ENCODE measurements around the gene CPN2. TPM values are rescaled to one million over a fixed set of nuclear protein-coding genes. Genes with fewer than 3 reads are reported as not detected.

CPN2 gene
- total and polyA plus RNA-seq, 2 of the 8 experiments (the other 6 are each of a cell fraction or from before 2014, with no cell fraction given): 0.03 TPM; not detected in 1

DNA sequence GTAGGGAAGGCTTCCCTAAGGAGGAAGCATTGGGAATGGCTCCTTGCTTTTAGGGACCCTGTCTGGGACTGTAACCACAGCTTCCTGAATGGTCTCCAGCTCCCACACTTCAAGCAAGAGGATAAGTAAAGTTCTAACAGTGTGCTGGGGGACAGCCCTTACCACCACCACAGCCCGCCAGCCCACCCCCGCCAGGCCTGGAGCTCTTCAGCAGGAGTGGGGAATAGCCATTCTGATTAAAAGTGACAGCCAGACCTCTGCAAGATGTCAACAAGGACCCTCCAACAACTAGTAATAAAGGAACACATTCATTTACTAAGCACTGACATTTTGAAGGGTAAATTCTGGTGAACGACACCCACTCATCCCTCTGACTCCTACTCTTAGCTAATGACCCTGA, 49.4 kb downstream of the CPN2 start:
- no peaks in the 10 kb centered on the region for H3K79me1 ChIP-seq (ENCODE audit: low read depth, low read length)
- H4K5ac ChIP-seq (ENCODE audit: insufficient read length, low read depth, low read length): no peak overlapping the region
- H3K4me2 ChIP-seq (ENCODE audit: insufficient read depth in 1 of 2, low read depth in 2 of 2, low read length in 2 of 2): no peak overlapping the region
- no peak overlapping the region; the same call in 1 of the 2 replicates for H2BK12ac ChIP-seq (ENCODE audit: low read depth, low read length)
- POLR2A ChIA-PET (ENCODE audit: partially characterized antibody): interaction anchor here (1.3 to 1.8 kb wide), 2 partner anchors 12 to 15 kb away, joined by 3 to 6 read pairs; no protein-coding TSS in a partner anchor
- no peak overlapping the region for H4K8ac ChIP-seq (ENCODE audit: extremely low read depth, insufficient read depth, low read length)
- H3K23ac ChIP-seq (ENCODE audit: insufficient read length): no peak overlapping the region
- no peak overlapping the region for H3K4ac ChIP-seq (replicated peaks; ENCODE audit: insufficient read length, low read depth, low read length)
- no peak overlapping the region for H3K4me3 ChIP-seq (ENCODE audit: extremely low read depth in 1 of 4, insufficient read depth in 2 of 4, low read depth in 3 of 4, low read length in 4 of 4)
- H3K9me3 ChIP-seq (ENCODE audit: insufficient read depth in 2 of 2, low read depth in 1 of 2, low read length in 1 of 2): no peaks in the 10 kb centered on the region
- peaks cover 0 to 2% (median 0%) of the 10 kb centered on the region in 4 experiments; a peak in 3 of 7 replicates for H3K27me3 ChIP-seq (replicated peaks in 1 of 4; ENCODE audit: control insufficient read depth in 3 of 4, extremely low read depth in 1 of 4, insufficient read depth in 3 of 4, low read length in 3 of 4)
- H3K4me1 ChIP-seq (replicated peaks in 1 of 4; ENCODE audit: control insufficient read depth in 3 of 4, insufficient read depth in 4 of 4, low read length in 3 of 4): peaks cover 8 to 36% (median 18%) of the 10 kb centered on the region in 4 experiments
- H3K14ac ChIP-seq (ENCODE audit: insufficient read length): no peak overlapping the region
- no peak overlapping the region for H2BK5ac ChIP-seq (ENCODE audit: low read depth, low read length)
- no peaks in the 10 kb centered on the region for H4K20me1 ChIP-seq (replicated peaks in 1 of 2; ENCODE audit: control insufficient read depth in 1 of 2, insufficient read depth in 2 of 2, low read length in 2 of 2)
- H3K56ac ChIP-seq (replicated peaks; ENCODE audit: insufficient read length, low read depth, low read length): no peak overlapping the region
- H2BK20ac ChIP-seq (ENCODE audit: low read length): peak overlapping the region; percentile 49; the same call in 1 of the 2 replicates
- no peak overlapping the region for H4K91ac ChIP-seq (replicated peaks; ENCODE audit: insufficient read length, low read length)
- no peaks in the 10 kb centered on the region for H3K79me2 ChIP-seq (ENCODE audit: control insufficient read depth in 1 of 2, insufficient read depth in 2 of 2, low read length in 2 of 2)
- WGBS, 2 experiments (ENCODE audit: extremely low coverage in 1 of 2, insufficient coverage in 1 of 2, insufficient read length in 1 of 2, insufficient replicate concordance in 2 of 2, low coverage in 1 of 2, low lambda C conversion rate in 2 of 2, missing lambda C conversion rate in 1 of 2): 96% methylated on average over 3 of the region's 3 CpGs; no CpG with 5 or more reads in 1 of the 2 experiments
- no peak overlapping the region for H2AK5ac ChIP-seq (ENCODE audit: low read depth, low read length)
- DNase-seq (ENCODE audit: low read depth in 1 of 2, low spot score in 2 of 2): no peak
- FAIRE-seq: no peak
- H2BK120ac ChIP-seq (replicated peaks; ENCODE audit: low read depth, low read length): no peak overlapping the region
- peak overlapping the region; percentile 6; the same call in 1 of the 2 replicates for H2BK15ac ChIP-seq (ENCODE audit: low read length)
- no peaks in the 10 kb centered on the region for H3K36me3 ChIP-seq (ENCODE audit: control insufficient read depth in 2 of 4, insufficient read depth in 4 of 4, low read length in 3 of 4)
- CTCF ChIA-PET (ENCODE audit: partially characterized antibody): interaction anchor here (1.0 to 2.9 kb wide), 6 partner anchors 8 to 56 kb away, joined by 3 to 15 read pairs (median 3); no protein-coding TSS in a partner anchor
- H3K23me2 ChIP-seq (ENCODE audit: low read depth, low read length): no peaks in the 10 kb centered on the region
- no peak overlapping the region for H3K27ac ChIP-seq (ENCODE audit: low read depth, low read length)
- H3K18ac ChIP-seq (ENCODE audit: extremely low read depth, low read length): no peak overlapping the region
- H2AFZ ChIP-seq (ENCODE audit: low read length): no peak overlapping the region
- no peak overlapping the region for H3K9ac ChIP-seq (replicated peaks in 1 of 4; ENCODE audit: extremely low read depth in 1 of 4, low read depth in 3 of 4, low read length in 3 of 4)
- TF ChIP-seq BRCA1 (IDR thresholded peaks at IDR 0.05; ENCODE audit: low read depth, low read length): no peak
- TF ChIP-seq ASH2L (IDR thresholded peaks at IDR 0.05; ENCODE audit: low read length): no peak
- no peak for TF ChIP-seq POLR2AphosphoS5 (IDR thresholded peaks at IDR 0.05; ENCODE audit: low read depth, low read length)
- no peak for TF ChIP-seq HDAC2 (IDR thresholded peaks at IDR 0.05; ENCODE audit: borderline replicate concordance in 1 of 2, low read depth in 2 of 2, low read length in 2 of 2)
- no peak for TF ChIP-seq HDAC6 (IDR thresholded peaks at IDR 0.05; ENCODE audit: low read depth, low read length)
- TF ChIP-seq EZH2 (IDR thresholded peaks at IDR 0.05; ENCODE audit: low read depth, low read length, severe bottlenecking): no peak
- TF ChIP-seq ZNF274 (IDR thresholded peaks at IDR 0.05; ENCODE audit: borderline replicate concordance, extremely low read depth, low read length): no peak
- TF ChIP-seq GABPA (IDR thresholded peaks at IDR 0.05; ENCODE audit: borderline replicate concordance, insufficient read depth, low read length): no peak
- TF ChIP-seq POLR2A (IDR thresholded peaks at IDR 0.05; ENCODE audit: control extremely low read depth in 1 of 2, low read depth in 2 of 2, low read length in 2 of 2): no peak
- no peak for TF ChIP-seq NANOG (IDR thresholded peaks at IDR 0.05; ENCODE audit: insufficient read depth, low read depth, low read length, poor library complexity, severe bottlenecking)
- TF ChIP-seq TCF12 (IDR thresholded peaks at IDR 0.05; ENCODE audit: low read depth, low read length): no peak
- TF ChIP-seq SIRT6 (IDR thresholded peaks at IDR 0.05; ENCODE audit: low read length): no peak
- TF ChIP-seq BCL11A (IDR thresholded peaks at IDR 0.05; ENCODE audit: low read depth in 2 of 2, low read length in 2 of 2): no peak
- TF ChIP-seq TAF7 (optimal IDR thresholded peaks at IDR 0.05; ENCODE audit: borderline replicate concordance, low read depth, low read length): no peak
- TF ChIP-seq KDM1A (IDR thresholded peaks at IDR 0.05; ENCODE audit: borderline replicate concordance, low read length): no peak

Data from H1 (cell line).